IMR-90 (cell line): ENCODE measurements around the gene DPYSL5. TPM values are rescaled to one million over a fixed set of nuclear protein-coding genes. Genes with fewer than 3 reads are reported as not detected.

ENCODE experiments used
- ATAC-seq: fragments of 200-7000 bp; cut with Tn5 transposase; 2 replicates; pipeline ENCODE4 v1.9.1; 2020; ENCODE audit warnings: low read depth, mild to moderate bottlenecking, moderate library complexity
- BruUV-seq: library from RNA; stranded (reverse); fragments of 400-500 nt; replicated peaks from 2 replicates; lab custom pipeline; 2021; lab: Mats Ljungman, UMichigan
- CTCF ChIA-PET: fragments of 300-600 bp; formaldehyde crosslinking; extraction: SDS; loops from one replicate; lab custom pipeline; 2021; ENCODE audit warnings: antibody characterized with exemption; lab: Yijun Ruan, JAX
- POLR2A ChIA-PET: fragments of 300-600 bp; sonication (Branson Sonifier 250); formaldehyde crosslinking; loops from one replicate; lab custom pipeline; 2022; ENCODE audit warnings: antibody characterized with exemption; ENCODE audit not compliant: unreplicated experiment; lab: Charles Lee
- DNase-seq: peaks from one replicate; pipeline ENCODE4 v3.0.0; 2013
- H2AFZ ChIP-seq: replicated peaks from 2 replicates; pipeline ENCODE3; 2013; ENCODE audit warnings: low read length, mild to moderate bottlenecking; ENCODE audit not compliant: poor library complexity
- H2AK5ac ChIP-seq: 2 replicates; pipeline ENCODE4 v1.6.1; 2013; ENCODE audit warnings: low read depth, low read length, inconsistent platforms
- H2AK9ac ChIP-seq: replicated peaks from 2 replicates; pipeline ENCODE3; 2013; ENCODE audit warnings: mild to moderate bottlenecking, low read depth, low read length, moderate library complexity; ENCODE audit not compliant: poor library complexity
- H2BK120ac ChIP-seq: 2 replicates; pipeline ENCODE4 v1.6.1; 2013; ENCODE audit warnings: low read depth, low read length, inconsistent platforms
- H2BK15ac ChIP-seq: 3 replicates; pipeline ENCODE4 v1.6.1; 2013; ENCODE audit warnings: low read depth, low read length, inconsistent platforms
- H2BK20ac ChIP-seq: 2 replicates; pipeline ENCODE4 v1.6.1; 2013; ENCODE audit warnings: low read depth, mild to moderate bottlenecking, inconsistent platforms, low read length, moderate library complexity
- H2BK5ac ChIP-seq: 2 replicates; pipeline ENCODE4 v1.6.1; 2013; ENCODE audit warnings: mild to moderate bottlenecking, low read depth, low read length, inconsistent platforms; ENCODE audit not compliant: poor library complexity, severe bottlenecking
- H3K14ac ChIP-seq: replicated peaks from 2 replicates; pipeline ENCODE4 v1.6.1; 2013; ENCODE audit warnings: low read depth, low read length, inconsistent platforms
- H3K18ac ChIP-seq: 2 replicates; pipeline ENCODE4 v1.6.1; 2013; ENCODE audit warnings: low read depth, low read length, control low read depth
- H3K23ac ChIP-seq: 2 replicates; pipeline ENCODE4 v1.6.1; 2013; ENCODE audit warnings: low read depth, low read length, inconsistent platforms
- H3K27ac ChIP-seq: 2 replicates; pipeline ENCODE4 v1.5.1; 2013; ENCODE audit warnings: mild to moderate bottlenecking, control low read depth, low read length; ENCODE audit not compliant: insufficient read depth
- H3K27me3 ChIP-seq: 2 replicates; pipeline ENCODE4 v1.6.1; 2013; ENCODE audit warnings: low read length; ENCODE audit not compliant: control insufficient read depth, insufficient read depth
- H3K36me3 ChIP-seq: 2 replicates; pipeline ENCODE4 v1.6.1; 2013; ENCODE audit warnings: low read length, mixed read lengths; ENCODE audit not compliant: control insufficient read depth, insufficient read depth
- H3K4ac ChIP-seq: 2 replicates; pipeline ENCODE4 v1.6.1; 2013; ENCODE audit warnings: low read depth, low read length, inconsistent platforms
- H3K4me1 ChIP-seq: 2 replicates; pipeline ENCODE4 v1.6.1; 2013; ENCODE audit warnings: low read length, mixed read lengths; ENCODE audit not compliant: control insufficient read depth, insufficient read depth
- H3K4me2 ChIP-seq: 2 replicates; pipeline ENCODE4 v1.6.1; 2013; ENCODE audit warnings: low read depth, mild to moderate bottlenecking, control low read depth, low read length, moderate library complexity
- H3K4me3 ChIP-seq: 2 replicates; pipeline ENCODE4 v1.5.1; 2013; ENCODE audit warnings: low read depth, mild to moderate bottlenecking, control low read depth, low read length, moderate library complexity; ENCODE audit not compliant: insufficient read depth
- H3K56ac ChIP-seq: 2 replicates; pipeline ENCODE4 v1.6.1; 2013; ENCODE audit warnings: low read length, inconsistent platforms; ENCODE audit not compliant: insufficient read depth; ENCODE audit errors: extremely low read depth
- H3K79me1 ChIP-seq, 2 experiments: 2 replicates each; pipeline ENCODE4 v1.6.1; 2013; ENCODE audit warnings: low read length in 2 of 2, inconsistent platforms in 1 of 2, low read depth in 1 of 2
- H3K9ac ChIP-seq: 2 replicates; pipeline ENCODE4 v1.6.1; 2013; ENCODE audit warnings: low read depth, low read length, control low read depth
- H3K9me1 ChIP-seq: 2 replicates; pipeline ENCODE4 v1.6.1; 2013; ENCODE audit warnings: low read length, inconsistent platforms; ENCODE audit not compliant: insufficient read depth
- H3K9me3 ChIP-seq: 2 replicates; pipeline ENCODE4 v1.6.1; 2013; ENCODE audit warnings: low read length; ENCODE audit not compliant: control insufficient read depth, insufficient read depth
- H4K20me1 ChIP-seq: 2 replicates; pipeline ENCODE4 v1.6.1; 2013; ENCODE audit warnings: low read length, inconsistent platforms; ENCODE audit not compliant: insufficient read depth
- H4K5ac ChIP-seq: 2 replicates; pipeline ENCODE4 v1.6.1; 2013; ENCODE audit warnings: mild to moderate bottlenecking, low read depth, low read length, control low read depth
- H4K8ac ChIP-seq, 2 experiments: 2 replicates each; pipeline ENCODE4 v1.6.1; 2013; ENCODE audit warnings: low read depth in 2 of 2, low read length in 2 of 2, control low read depth in 1 of 2, inconsistent platforms in 1 of 2
- H4K91ac ChIP-seq: 2 replicates; pipeline ENCODE4 v1.6.1; 2013; ENCODE audit warnings: low read depth, low read length, inconsistent platforms; ENCODE audit not compliant: insufficient read depth
- BHLHE40 ChIP-seq: fragments of 150-350 bp; IDR thresholded peaks from 2 replicates; pipeline ENCODE4 v1.6.1; 2016; ENCODE audit warnings: mild to moderate bottlenecking, low read depth, low read length
- CEBPB ChIP-seq: IDR thresholded peaks from 2 replicates; pipeline ENCODE4 v1.6.1; 2012; ENCODE audit warnings: low read depth, low read length, improper control_type of control experiment
- ELK1 ChIP-seq: fragments of 150-350 bp; IDR thresholded peaks from 2 replicates; pipeline ENCODE4 v1.6.1; 2016; ENCODE audit warnings: low read depth, mild to moderate bottlenecking, low read length, moderate library complexity, borderline replicate concordance
- RAD21 ChIP-seq: IDR thresholded peaks from 2 replicates; pipeline ENCODE4 v1.6.1; 2012; ENCODE audit warnings: low read length, improper control_type of control experiment
- RFX5 ChIP-seq: IDR thresholded peaks from 2 replicates; pipeline ENCODE4 v1.8.0; 2012; ENCODE audit warnings: low read depth, mild to moderate bottlenecking, low read length, moderate library complexity
- SMC3 ChIP-seq: fragments of 150-350 bp; IDR thresholded peaks from 2 replicates; pipeline ENCODE4 v1.6.1; 2016; ENCODE audit warnings: low read depth, mild to moderate bottlenecking, antibody characterized with exemption, low read length, moderate library complexity
- WGBS, 2 experiments: methylation state at CpG; one replicate each; pipeline versions ENCODE4 v1.1.5 to v1.1.7; 2013; ENCODE audit warnings: missing lambda C conversion rate in 2 of 2; ENCODE audit not compliant: insufficient read length in 1 of 2; ENCODE audit errors: extremely low coverage in 2 of 2; 5-methylcytosine and 5-hydroxymethylcytosine counted together
- dilution Hi-C: fragments of 300-500 bp; cut with HindIII; formaldehyde crosslinking; loops from one replicate; pipeline ENCODE4 v1.14.3; 2018; ENCODE audit warnings: low sequenced_read_pairs; ENCODE audit not compliant: unreplicated experiment
- in situ Hi-C: fragments of 300-500 bp; cut with MboI; formaldehyde crosslinking; loops from 3 replicates; pipeline ENCODE4 v1.14.3; 2019; ENCODE audit warnings: low sequenced_read_pairs, inconsistent platforms, mixed read lengths
- intact Hi-C: fragments of 100-400 bp; cut with micrococcal nuclease; formaldehyde crosslinking; loops from 2 replicates; pipeline ENCODE4 v1.10.0; 2022
- polyA plus RNA-seq, 3 experiments: library from polyadenylated mRNA; depleted of rRNA; stranded (reverse); fragments of >200 nt; gene quantifications; 2 replicates each; pipeline ENCODE4 v1.2.3, GENCODE V29; 2012; ENCODE audit warnings: low replicate concordance in 1 of 3
- total RNA-seq: library from RNA; depleted of rRNA; stranded (reverse); fragments of >200 nt; gene quantifications from 2 replicates; pipeline ENCODE4 v1.2.3, GENCODE V29; 2012

DPYSL5 gene
- total and polyA plus RNA-seq, 2 of the 4 experiments (the other 2 are of a cell fraction): not detected

DNA sequence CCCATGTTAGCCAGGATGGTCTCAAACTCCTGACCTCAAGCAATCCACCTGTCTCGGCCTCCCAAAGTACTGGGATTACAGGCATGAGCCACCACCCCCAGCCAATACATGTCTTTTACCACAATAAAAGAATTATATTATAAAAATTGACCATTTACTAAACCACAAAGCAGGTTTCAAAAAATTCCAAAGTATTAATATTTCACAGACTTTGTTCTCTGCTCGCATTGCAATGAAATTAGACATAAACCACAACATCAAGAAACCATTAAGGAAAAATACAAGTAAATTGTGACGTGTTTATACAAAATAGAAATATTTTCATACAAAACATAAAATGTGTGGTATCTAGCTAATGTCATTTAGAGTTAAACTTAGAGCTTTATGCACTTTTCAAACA lies 109.1 kb downstream of the DPYSL5 start:
- dilution Hi-C loops: no loop called here
- Histone ChIP-seq H3K23ac (no peak overlapping the region), H2BK120ac (no peak overlapping the region), H3K18ac (no peak overlapping the region), H3K9me3 (no peaks in the 10 kb centered on the region), H4K8ac (no peak overlapping the region), H3K4ac (no peak overlapping the region), H3K27me3 (peaks cover 54% of the 10 kb centered on the region), H4K5ac (no peak overlapping the region), H4K20me1 (no peaks in the 10 kb centered on the region), H4K91ac (no peak overlapping the region), H2AK5ac (no peak overlapping the region), H2AK9ac (no peak overlapping the region), H3K79me1 (no peaks in the 10 kb centered on the region), H3K9me1 (no peaks in the 10 kb centered on the region), H3K36me3 (no peaks in the 10 kb centered on the region), H3K4me2 (no peak overlapping the region), H3K4me3 (no peak overlapping the region), H2AFZ (no peak overlapping the region), H3K56ac (no peak overlapping the region), H3K14ac (no peak overlapping the region), H2BK15ac (no peak overlapping the region), H2BK20ac (no peak overlapping the region), H3K4me1 (no peaks in the 10 kb centered on the region), H3K27ac (no peak overlapping the region), H3K9ac (no peak overlapping the region), H2BK5ac (no peak overlapping the region)
- in situ Hi-C loops: no loop called here
- BruUV-seq: no TSS peak
- ATAC-seq (no peak), DNase-seq (no peak)
- no CpG with 5 or more reads among the region's 3 CpGs for WGBS, 2 experiments
- ChIA-PET POLR2A (no interaction called here), CTCF (interaction anchor here (0.7 kb wide), 1 partner anchor 60 kb away, joined by 6 read pairs; no protein-coding TSS in a partner anchor)
- TF ChIP-seq BHLHE40 (no peak), RFX5 (no peak), SMC3 (no peak), RAD21 (no peak), CEBPB (no peak), ELK1 (no peak)
- intact Hi-C loops: no loop called here
